H1 (cell line): ENCODE measurements around the gene B3GLCT. TPM values are rescaled to one million over a fixed set of nuclear protein-coding genes. Genes with fewer than 3 reads are reported as not detected.

Experiments
- CTCF ChIA-PET: fragments of 300-600 bp; sonication (Branson Sonifier 250); formaldehyde crosslinking; loops from one replicate; lab custom pipeline; 2021; ENCODE audit not compliant: partially characterized antibody; lab: Charles Lee
- POLR2A ChIA-PET: fragments of 300-600 bp; sonication (Branson Sonifier 250); formaldehyde crosslinking; loops from one replicate; lab custom pipeline; 2021; ENCODE audit warnings: inconsistent platforms; ENCODE audit not compliant: partially characterized antibody; lab: Charles Lee
- DNase-seq, 2 experiments: peaks; one replicate each; pipeline versions ENCODE4 v3.0.0 to v3.0.0-alpha.2; 2010 to 2022; ENCODE audit warnings: low spot score in 2 of 2, low read depth in 1 of 2, mixed read lengths in 1 of 2
- FAIRE-seq: peaks from 2 replicates; lab custom pipeline; 2011; peaks lifted over from hg19 to GRCh38; lab: Jason Lieb, UNC
- H2AFZ ChIP-seq: 2 replicates; pipeline ENCODE4 v1.8.1; 2012; ENCODE audit warnings: low read length, inconsistent platforms
- H2AK5ac ChIP-seq: 2 replicates; pipeline ENCODE4 v1.6.1; 2013; ENCODE audit warnings: low read depth, low read length
- H2BK120ac ChIP-seq: replicated peaks from 2 replicates; pipeline ENCODE3; 2013; ENCODE audit warnings: low read depth, low read length, inconsistent platforms
- H2BK12ac ChIP-seq: 2 replicates; pipeline ENCODE4 v1.6.1; 2013; ENCODE audit warnings: low read depth, low read length
- H2BK15ac ChIP-seq: 2 replicates; pipeline ENCODE4 v1.6.1; 2013; ENCODE audit warnings: low read length
- H2BK20ac ChIP-seq: 2 replicates; pipeline ENCODE4 v1.6.1; 2013; ENCODE audit warnings: low read length
- H2BK5ac ChIP-seq: 2 replicates; pipeline ENCODE4 v1.6.1; 2013; ENCODE audit warnings: low read depth, low read length
- H3K14ac ChIP-seq: 2 replicates; pipeline ENCODE4 v1.6.1; 2013; ENCODE audit warnings: inconsistent platforms; ENCODE audit not compliant: insufficient read length
- H3K18ac ChIP-seq: 2 replicates; pipeline ENCODE4 v1.6.1; 2013; ENCODE audit warnings: low read length; ENCODE audit errors: extremely low read depth
- H3K23ac ChIP-seq: 2 replicates; pipeline ENCODE4 v1.6.1; 2013; ENCODE audit warnings: inconsistent platforms; ENCODE audit not compliant: insufficient read length
- H3K23me2 ChIP-seq: 2 replicates; pipeline ENCODE4 v1.6.1; 2013; ENCODE audit warnings: low read depth, low read length
- H3K27ac ChIP-seq: 2 replicates; pipeline ENCODE4 v1.6.1; 2011; ENCODE audit warnings: low read depth, low read length, inconsistent platforms
- H3K27me3 ChIP-seq, 4 experiments: replicated peaks in 1 of 4; 1 replicate in 1 of 4; 2 replicates in 3 of 4; pipeline versions ENCODE4 v1.6.1 to v1.8.1; 2011 to 2013; ENCODE audit warnings: low read length in 3 of 4, mild to moderate bottlenecking in 3 of 4, inconsistent platforms in 2 of 4, mixed read lengths in 2 of 4, moderate library complexity in 1 of 4; ENCODE audit not compliant: control insufficient read depth in 3 of 4, insufficient read depth in 3 of 4; ENCODE audit errors: extremely low read depth in 1 of 4
- H3K36me3 ChIP-seq, 4 experiments: 2 replicates each; pipeline versions ENCODE4 v1.6.1 to v1.8.1; 2011 to 2013; ENCODE audit warnings: mild to moderate bottlenecking in 4 of 4, low read length in 3 of 4, moderate library complexity in 2 of 4, control low read depth in 1 of 4, inconsistent platforms in 1 of 4; ENCODE audit not compliant: insufficient read depth in 4 of 4, control insufficient read depth in 2 of 4
- H3K4ac ChIP-seq: replicated peaks from 2 replicates; pipeline ENCODE3; 2013; ENCODE audit warnings: low read length, low read depth, mixed read lengths, inconsistent platforms; ENCODE audit not compliant: insufficient read length
- H3K4me1 ChIP-seq, 4 experiments: replicated peaks in 1 of 4; 1 replicate in 1 of 4; 2 replicates in 3 of 4; pipeline versions ENCODE4 v1.6.1 to v1.8.1; 2011 to 2013; ENCODE audit warnings: low read length in 3 of 4, inconsistent platforms in 2 of 4, mixed read lengths in 1 of 4; ENCODE audit not compliant: insufficient read depth in 4 of 4, control insufficient read depth in 3 of 4
- H3K4me2 ChIP-seq, 2 experiments: 2 replicates each; pipeline versions ENCODE4 v1.6.1 to v1.8.1; 2011 to 2013; ENCODE audit warnings: low read depth in 2 of 2, low read length in 2 of 2, control low read depth in 1 of 2, inconsistent platforms in 1 of 2, mild to moderate bottlenecking in 1 of 2; ENCODE audit not compliant: insufficient read depth in 1 of 2
- H3K4me3 ChIP-seq, 4 experiments: fragments of 200-600, 300-600 bp in 1 of 4; sonication (generic), shearing (Covaris generic), sonication (Bioruptor Twin) in 1 of 4; 2 replicates each; pipeline versions ENCODE4 v1.5.1 to v1.8.1; 2011 to 2016; ENCODE audit warnings: low read length in 4 of 4, low read depth in 3 of 4, control low read depth in 2 of 4, inconsistent platforms in 2 of 4, mild to moderate bottlenecking in 2 of 4, mixed read lengths in 1 of 4, moderate library complexity in 1 of 4; ENCODE audit not compliant: insufficient read depth in 2 of 4; ENCODE audit errors: extremely low read depth in 1 of 4
- H3K56ac ChIP-seq: replicated peaks from 2 replicates; pipeline ENCODE3; 2013; ENCODE audit warnings: low read depth, mild to moderate bottlenecking, mixed read lengths, low read length, inconsistent platforms; ENCODE audit not compliant: insufficient read length
- H3K79me1 ChIP-seq: 2 replicates; pipeline ENCODE4 v1.6.1; 2013; ENCODE audit warnings: low read depth, low read length, control low read depth
- H3K79me2 ChIP-seq, 2 experiments: 2 replicates each; pipeline versions ENCODE4 v1.6.1 to v1.8.1; 2012 to 2013; ENCODE audit warnings: low read length in 2 of 2, mild to moderate bottlenecking in 2 of 2, inconsistent platforms in 1 of 2; ENCODE audit not compliant: insufficient read depth in 2 of 2, control insufficient read depth in 1 of 2
- H3K9ac ChIP-seq, 4 experiments: replicated peaks in 1 of 4; 1 replicate in 1 of 4; 2 replicates in 3 of 4; pipeline versions ENCODE4 v1.6.1 to v1.8.1; 2011 to 2013; ENCODE audit warnings: low read depth in 3 of 4, low read length in 3 of 4, control low read depth in 2 of 4, mild to moderate bottlenecking in 2 of 4, moderate library complexity in 2 of 4, inconsistent platforms in 1 of 4; ENCODE audit errors: extremely low read depth in 1 of 4
- H3K9me3 ChIP-seq, 2 experiments: 2 replicates each; pipeline versions ENCODE4 v1.6.1 to v1.8.1; 2012 to 2013; ENCODE audit warnings: mild to moderate bottlenecking in 2 of 2, moderate library complexity in 2 of 2, control low read depth in 1 of 2, inconsistent platforms in 1 of 2, low read depth in 1 of 2, low read length in 1 of 2, mixed read lengths in 1 of 2; ENCODE audit not compliant: insufficient read depth in 2 of 2
- H4K20me1 ChIP-seq, 2 experiments: replicated peaks in 1 of 2; 2 replicates each; pipeline versions ENCODE3 to v1.8.1; 2011 to 2013; ENCODE audit warnings: inconsistent platforms in 2 of 2, low read length in 2 of 2, mild to moderate bottlenecking in 1 of 2; ENCODE audit not compliant: insufficient read depth in 2 of 2, control insufficient read depth in 1 of 2
- H4K5ac ChIP-seq: 2 replicates; pipeline ENCODE4 v1.6.1; 2013; ENCODE audit warnings: low read length, low read depth, mixed read lengths, inconsistent platforms; ENCODE audit not compliant: insufficient read length
- H4K8ac ChIP-seq: 2 replicates; pipeline ENCODE4 v1.8.0; 2013; ENCODE audit warnings: mild to moderate bottlenecking, moderate library complexity, low read length, inconsistent platforms; ENCODE audit not compliant: insufficient read depth; ENCODE audit errors: extremely low read depth
- H4K91ac ChIP-seq: replicated peaks from 2 replicates; pipeline ENCODE3; 2013; ENCODE audit warnings: low read length, mixed read lengths, inconsistent platforms; ENCODE audit not compliant: insufficient read length
- CTBP2 ChIP-seq: IDR thresholded peaks from 2 replicates; pipeline ENCODE4 v1.7.0; 2011; ENCODE audit warnings: borderline replicate concordance, mild to moderate bottlenecking, moderate library complexity, mixed read lengths, low read length; ENCODE audit not compliant: insufficient read depth, insufficient read length
- GTF2F1 ChIP-seq: IDR thresholded peaks from 2 replicates; pipeline ENCODE4 v1.6.1; 2012; ENCODE audit warnings: low read depth, low read length, improper control_type of control experiment, borderline replicate concordance
- HDAC6 ChIP-seq: IDR thresholded peaks from one replicate; pipeline ENCODE4 v1.7.1; 2012; ENCODE audit warnings: low read depth, mild to moderate bottlenecking, inconsistent platforms, low read length, moderate library complexity
- JUND ChIP-seq: IDR thresholded peaks from 2 replicates; pipeline ENCODE4 v1.6.1; 2011; ENCODE audit warnings: mild to moderate bottlenecking, improper control_type of control experiment, low read length
- KDM5A ChIP-seq: fragments of 200-600 bp; IDR thresholded peaks from 2 replicates; pipeline ENCODE4 v1.7.1; 2012; ENCODE audit warnings: mild to moderate bottlenecking, low read length, inconsistent platforms, mixed read lengths
- MAFK ChIP-seq: IDR thresholded peaks from 2 replicates; pipeline ENCODE4 v1.6.1; 2012; ENCODE audit warnings: low read depth, mild to moderate bottlenecking, improper control_type of control experiment, low read length
- POLR2AphosphoS5 ChIP-seq: IDR thresholded peaks from 2 replicates; pipeline ENCODE4 v1.6.1; 2011; ENCODE audit warnings: low read depth, low read length
- RAD21 ChIP-seq, 2 experiments: IDR thresholded peaks in 1 of 2; conservative IDR thresholded peaks in 1 of 2; 2 replicates each; pipeline ENCODE4 v1.6.1; 2011; ENCODE audit warnings: low read depth in 2 of 2, low read length in 2 of 2, improper control_type of control experiment in 1 of 2, inconsistent platforms in 1 of 2, mild to moderate bottlenecking in 1 of 2, moderate library complexity in 1 of 2
- RFX5 ChIP-seq: IDR thresholded peaks from 2 replicates; pipeline ENCODE4 v1.6.1; 2011; ENCODE audit warnings: low read depth, low read length, improper control_type of control experiment, borderline replicate concordance
- SP2 ChIP-seq: IDR thresholded peaks from 2 replicates; pipeline ENCODE4 v1.6.1; 2012; ENCODE audit warnings: mild to moderate bottlenecking, low read length, inconsistent platforms
- ZNF274 ChIP-seq: IDR thresholded peaks from 2 replicates; pipeline ENCODE4 v1.7.0; 2012; ENCODE audit warnings: low read length, borderline replicate concordance; ENCODE audit errors: extremely low read depth
- WGBS, 2 experiments: shearing (Covaris generic) in 1 of 2; methylation state at CpG; one replicate each; pipeline versions ENCODE4 v1.1.6 to v1.1.7; 2013 to 2015; ENCODE audit warnings: low lambda C conversion rate in 2 of 2, mixed read lengths in 2 of 2, inconsistent platforms in 1 of 2, low coverage in 1 of 2, missing lambda C conversion rate in 1 of 2; ENCODE audit not compliant: insufficient replicate concordance in 2 of 2, insufficient coverage in 1 of 2, insufficient read length in 1 of 2; ENCODE audit errors: extremely low coverage in 1 of 2, missing lambda C conversion rate in 1 of 2; 5-methylcytosine and 5-hydroxymethylcytosine counted together
- polyA plus RNA-seq, 7 experiments: library from polyadenylated mRNA; depleted of rRNA in 3 of 7; stranded (reverse) in 5 of 7; unstranded in 2 of 7; fragments of >200 nt in 5 of 7; fragments of 200-250 nt in 2 of 7; gene quantifications; 1 replicate in 5 of 7; 2 replicates in 1 of 7; 4 replicates in 1 of 7; pipeline versions ENCODE4 v1.2.1 to v1.2.3, GENCODE V29; 2011 to 2013; ENCODE audit warnings: missing spikeins in 2 of 7, mixed read lengths in 2 of 7
- total RNA-seq: library from RNA; stranded (reverse); fragmentation: NEBNext Ultra II Directional; extraction: Animal tissue kit (Norgen Biotek cat#: 25700); gene quantifications from 2 replicates; pipeline ENCODE4 v1.2.1, GENCODE V29; 2021
- TF ChIP-seq, protein P1 (sequence below): IDR thresholded peaks from 2 replicates; pipeline ENCODE4 v1.6.1; 2012; ENCODE audit warnings: inconsistent platforms
- TF ChIP-seq, protein P2 (sequence below): IDR thresholded peaks from 2 replicates; pipeline ENCODE4 v1.6.1; 2011; ENCODE audit warnings: low read length, improper control_type of control experiment

B3GLCT gene
- total and polyA plus RNA-seq, 2 of the 8 experiments (the other 6 are each of a cell fraction or from before 2014, with no cell fraction given): 1.5 to 4.1 TPM

DNA sequence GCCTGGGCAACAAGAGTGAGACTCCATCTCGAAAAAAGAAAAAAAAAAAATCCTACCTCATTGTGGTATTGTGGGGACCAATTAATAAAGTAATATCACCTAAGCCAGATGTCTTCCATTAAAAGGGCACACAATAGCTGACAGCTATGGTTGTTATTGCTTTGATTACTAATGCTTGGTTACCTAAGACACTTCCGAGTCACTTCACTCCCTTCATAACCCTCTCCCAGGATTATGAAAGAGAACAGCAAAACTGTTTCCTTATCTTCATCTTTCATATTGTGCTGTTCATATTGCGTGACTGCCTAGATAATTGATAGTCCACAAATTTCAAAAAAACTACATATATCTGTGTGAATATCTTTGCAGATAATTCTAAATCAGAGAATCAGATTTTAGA lies 27.8 kb upstream of the B3GLCT start:
- no peak for FAIRE-seq
- TF ChIP-seq CTBP2 (no peak), SP2 (no peak), RFX5 (no peak), JUND (no peak), HDAC6 (no peak), POLR2AphosphoS5 (no peak), MAFK (no peak), KDM5A (no peak), RAD21 (IDR thresholded peaks at IDR 0.05 in 1 of 2, conservative IDR thresholded peaks at IDR 0.05 in 1 of 2; ENCODE audit: low read depth in 2 of 2, low read length in 2 of 2) (no peak), ZNF274 (no peak), GTF2F1 (no peak)
- TF ChIP-seq, protein P1, sequence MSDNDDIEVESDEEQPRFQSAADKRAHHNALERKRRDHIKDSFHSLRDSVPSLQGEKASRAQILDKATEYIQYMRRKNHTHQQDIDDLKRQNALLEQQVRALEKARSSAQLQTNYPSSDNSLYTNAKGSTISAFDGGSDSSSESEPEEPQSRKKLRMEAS: no peak
- TF ChIP-seq, protein P2, sequence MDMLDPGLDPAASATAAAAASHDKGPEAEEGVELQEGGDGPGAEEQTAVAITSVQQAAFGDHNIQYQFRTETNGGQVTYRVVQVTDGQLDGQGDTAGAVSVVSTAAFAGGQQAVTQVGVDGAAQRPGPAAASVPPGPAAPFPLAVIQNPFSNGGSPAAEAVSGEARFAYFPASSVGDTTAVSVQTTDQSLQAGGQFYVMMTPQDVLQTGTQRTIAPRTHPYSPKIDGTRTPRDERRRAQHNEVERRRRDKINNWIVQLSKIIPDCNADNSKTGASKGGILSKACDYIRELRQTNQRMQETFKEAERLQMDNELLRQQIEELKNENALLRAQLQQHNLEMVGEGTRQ: no peak

More for the DNA sequence above, 27.8 kb upstream of the B3GLCT start:
- no peak overlapping the region for H3K9ac ChIP-seq
- no peaks in the 10 kb centered on the region for H3K36me3 ChIP-seq
- H3K9me3 ChIP-seq: no peaks in the 10 kb centered on the region
- DNase-seq: no peak
- no peak overlapping the region for H3K18ac ChIP-seq
- H2AK5ac ChIP-seq: no peak overlapping the region
- no peak overlapping the region for H3K4me3 ChIP-seq
- no peak overlapping the region for H2BK120ac ChIP-seq
- CTCF ChIA-PET: no interaction called here
- POLR2A ChIA-PET: no interaction called here
- H3K23ac ChIP-seq: no peak overlapping the region
- no peak overlapping the region for H2BK15ac ChIP-seq
- no peaks in the 10 kb centered on the region for H3K23me2 ChIP-seq
- no peak overlapping the region for H3K4ac ChIP-seq
- WGBS, 2 experiments: 77% methylated on average over 3 of the region's 3 CpGs; no CpG with 5 or more reads in 1 of the 2 experiments
- no peak overlapping the region for H3K14ac ChIP-seq
- no peak overlapping the region for H2BK5ac ChIP-seq
- H3K27me3 ChIP-seq: no peaks in the 10 kb centered on the region
- H4K5ac ChIP-seq: no peak overlapping the region
- H3K27ac ChIP-seq: no peak overlapping the region
- H3K56ac ChIP-seq: no peak overlapping the region
- H3K4me2 ChIP-seq: no peak overlapping the region
- H2AFZ ChIP-seq: no peak overlapping the region
- H2BK20ac ChIP-seq: no peak overlapping the region
- H4K91ac ChIP-seq: no peak overlapping the region
- no peaks in the 10 kb centered on the region for H3K79me1 ChIP-seq
- no peak overlapping the region for H4K8ac ChIP-seq
- H3K4me1 ChIP-seq: 0 out of 7 replicates have a peak, but pooled peaks cover 0 to 2% (median 0%) of the 10 kb centered on the region in 4 experiments
- H3K79me2 ChIP-seq: no peaks in the 10 kb centered on the region
- no peak overlapping the region for H2BK12ac ChIP-seq
- H4K20me1 ChIP-seq: no peaks in the 10 kb centered on the region
